ENCODE data around the gene TEN1. TPM values are rescaled to one million over a fixed set of nuclear protein-coding genes. Genes with fewer than 3 reads are reported as not detected.

The TEN1 gene
- total and polyA plus RNA-seq, 2 of the 13 experiments (the other 11 are each of a cell fraction or from before 2014, with no cell fraction given) = 18.0 to 21.3 TPM

GRCh38 chr17:75976175-75976848 is 2.7 kb upstream of the TEN1 start (continued):
- TF ChIP-seq ZNF431 (CRISPR knock-in tag; IDR thresholded peaks at IDR 0.05; ENCODE audit: borderline replicate concordance, low read depth) (no peak), CHCHD3 (CRISPR knock-in tag; IDR thresholded peaks at IDR 0.05) (no peak), PREB (CRISPR knock-in tag; IDR thresholded peaks at IDR 0.05) (no peak), ZNF234 (CRISPR knock-in tag; conservative IDR thresholded peaks at IDR 0.05) (no peak), KMT2A (CRISPR knock-in tag; IDR thresholded peaks at IDR 0.05) (no peak), ZBTB1 (CRISPR knock-in tag; IDR thresholded peaks at IDR 0.05; ENCODE audit: borderline replicate concordance) (no peak), YEATS2 (CRISPR knock-in tag; IDR thresholded peaks at IDR 0.05; ENCODE audit: borderline replicate concordance) (no peak), ZNF136 (CRISPR knock-in tag; IDR thresholded peaks at IDR 0.05; ENCODE audit: low read depth) (no peak), SOX5 (CRISPR knock-in tag; IDR thresholded peaks at IDR 0.05; ENCODE audit: borderline replicate concordance) (peak; percentile 72), ZNF670 (CRISPR knock-in tag; IDR thresholded peaks at IDR 0.05; ENCODE audit: borderline replicate concordance) (peak; percentile 79; the same call in 1 of the 2 replicates), ZNF557 (CRISPR knock-in tag; IDR thresholded peaks at IDR 0.05) (no peak), MYPOP (CRISPR knock-in tag; IDR thresholded peaks at IDR 0.05) (peak; percentile 31; the same call in 1 of the 2 replicates), ZNF33B (CRISPR knock-in tag; IDR thresholded peaks at IDR 0.05) (no peak), MEIS1 (CRISPR knock-in tag; IDR thresholded peaks at IDR 0.05; ENCODE audit: borderline replicate concordance) (no peak), ZBTB7A (CRISPR knock-in tag; IDR thresholded peaks at IDR 0.05) (no peak), PBX3 (CRISPR knock-in tag; IDR thresholded peaks at IDR 0.05; ENCODE audit: borderline replicate concordance) (no peak), PRMT3 (CRISPR knock-in tag; IDR thresholded peaks at IDR 0.05; ENCODE audit: borderline replicate concordance, low read depth) (no peak), ZNF710 (CRISPR knock-in tag; IDR thresholded peaks at IDR 0.05; ENCODE audit: borderline replicate concordance) (no peak), ZNF224 (CRISPR knock-in tag; IDR thresholded peaks at IDR 0.05) (no peak), HMGA1 (CRISPR knock-in tag; conservative IDR thresholded peaks at IDR 0.05) (no peak), RNF219 (CRISPR knock-in tag; IDR thresholded peaks at IDR 0.05) (peak; percentile 70), SATB2 (CRISPR knock-in tag; IDR thresholded peaks at IDR 0.05) (no peak)

Data from HepG2 (cell line).